ENCODE data around the gene PPP3CA.

Gene PPP3CA

GRCh38 chr4:101222156-101222845, 125.0 kb downstream of the PPP3CA start:
- no peak for TF ChIP-seq CTCF (IDR thresholded peaks at IDR 0.05)
- H3K4me1 Mint-ChIP-seq = no peaks in the 10 kb centered on the region
- H3K36me3 Mint-ChIP-seq (ENCODE audit: low read depth) = no peaks in the 10 kb centered on the region
- H3K4me3 Mint-ChIP-seq = no peak overlapping the region
- H3K27me3 Mint-ChIP-seq (ENCODE audit: low read depth, poor library complexity) = no peaks in the 10 kb centered on the region
- no peak overlapping the region for H3K27ac Mint-ChIP-seq
- H3K9me3 Mint-ChIP-seq = no peaks in the 10 kb centered on the region
- no peak for DNase-seq

- no peak overlapping the region for H3K27ac Mint-ChIP-seq
- H3K9me3 Mint-ChIP-seq = no peaks in the 10 kb centered on the region
- no peaks in the 10 kb centered on the region for H3K4me1 Mint-ChIP-seq
These were observed 126.0 kb downstream of the PPP3CA start for GRCh38 chr4:101221294-101221693.

GRCh38 chr4:101218894-101219293, 128.4 kb downstream of the PPP3CA start:
- DNase-seq = no peak
- no peak overlapping the region for H3K4me3 Mint-ChIP-seq
- H3K27ac Mint-ChIP-seq = no peak overlapping the region
- no peaks in the 10 kb centered on the region for H3K9me3 Mint-ChIP-seq
- no peaks in the 10 kb centered on the region for H3K27me3 Mint-ChIP-seq (ENCODE audit: low read depth, poor library complexity)
- H3K36me3 Mint-ChIP-seq (ENCODE audit: low read depth) = no peaks in the 10 kb centered on the region
- H3K4me1 Mint-ChIP-seq = no peaks in the 10 kb centered on the region
- no peak for TF ChIP-seq CTCF (IDR thresholded peaks at IDR 0.05)

More at GRCh38 chr4:101221294-101221693, 126.0 kb downstream of the PPP3CA start:
- H3K4me3 Mint-ChIP-seq = no peak overlapping the region
- no peaks in the 10 kb centered on the region for H3K27me3 Mint-ChIP-seq (ENCODE audit: low read depth, poor library complexity)
- DNase-seq = no peak
- H3K36me3 Mint-ChIP-seq (ENCODE audit: low read depth) = no peaks in the 10 kb centered on the region
- no peak for TF ChIP-seq CTCF (IDR thresholded peaks at IDR 0.05)

GRCh38 chr4:101218346-101218745, 129.0 kb downstream of the PPP3CA start:
- no peak for DNase-seq
- Mint-ChIP-seq H3K4me1 (no peaks in the 10 kb centered on the region), H3K27ac (no peak overlapping the region), H3K4me3 (no peak overlapping the region), H3K27me3 (ENCODE audit: low read depth, poor library complexity) (no peaks in the 10 kb centered on the region), H3K36me3 (ENCODE audit: low read depth) (no peaks in the 10 kb centered on the region), H3K9me3 (no peaks in the 10 kb centered on the region)
- no peak for TF ChIP-seq CTCF (IDR thresholded peaks at IDR 0.05)

GRCh38 chr4:101217353-101218031, 129.8 kb downstream of the PPP3CA start:
- Mint-ChIP-seq H3K36me3 (ENCODE audit: low read depth) (no peaks in the 10 kb centered on the region), H3K4me1 (no peaks in the 10 kb centered on the region), H3K27ac (peak overlapping the region; percentile 66), H3K4me3 (no peak overlapping the region), H3K27me3 (ENCODE audit: low read depth, poor library complexity) (no peaks in the 10 kb centered on the region), H3K9me3 (no peaks in the 10 kb centered on the region)
- TF ChIP-seq CTCF (IDR thresholded peaks at IDR 0.05) = no peak
- DNase-seq = no peak

- no peaks in the 10 kb centered on the region for H3K4me1 Mint-ChIP-seq
- no peak overlapping the region for H3K4me3 Mint-ChIP-seq
- TF ChIP-seq CTCF (IDR thresholded peaks at IDR 0.05) = no peak
- no peak for DNase-seq
- no peak overlapping the region for H3K27ac Mint-ChIP-seq
- no peaks in the 10 kb centered on the region for H3K27me3 Mint-ChIP-seq (ENCODE audit: low read depth, poor library complexity)
- no peaks in the 10 kb centered on the region for H3K36me3 Mint-ChIP-seq (ENCODE audit: low read depth)
- H3K9me3 Mint-ChIP-seq = no peaks in the 10 kb centered on the region
These were observed 136.2 kb downstream of the PPP3CA start for GRCh38 chr4:101211146-101211553.
